ENCODE data around the gene NRP1. TPM values are rescaled to one million over a fixed set of nuclear protein-coding genes. Genes with fewer than 3 reads are reported as not detected.

Gene NRP1
- total RNA-seq, 1 donor from 2014 or later: not detected

GRCh38 chr10:33258967-33259366 is 75.5 kb downstream of the NRP1 start:
- Mint-ChIP-seq H3K27ac (no peak overlapping the region), H3K4me1 (no peaks in the 10 kb centered on the region), H3K4me3 (no peak overlapping the region), H3K9me3 (no peaks in the 10 kb centered on the region), H3K27me3 (no peaks in the 10 kb centered on the region), H3K36me3 (ENCODE audit: low read depth) (no peaks in the 10 kb centered on the region)
- no peak for ATAC-seq (ENCODE audit: low read depth)
- intact Hi-C loops (cut with micrococcal nuclease): no loop called here
- CTCF ChIA-PET: interaction anchor here (1.5 kb wide), 1 partner anchor 10 kb away, joined by 4 read pairs; no protein-coding TSS in a partner anchor
- DNase-seq: no peak
- TF ChIP-seq CTCF (IDR thresholded peaks at IDR 0.05): no peak
- POLR2A ChIA-PET: no interaction called here

GRCh38 chr10:33257439-33258080 is 76.9 kb downstream of the NRP1 start:
- CTCF ChIA-PET: interaction anchor here (1.5 kb wide), 1 partner anchor 8 kb away, joined by 4 read pairs; no protein-coding TSS in a partner anchor
- DNase-seq (no peak), ATAC-seq (ENCODE audit: low read depth) (no peak)
- Mint-ChIP-seq H3K4me1 (no peaks in the 10 kb centered on the region), H3K27me3 (no peaks in the 10 kb centered on the region), H3K9me3 (no peaks in the 10 kb centered on the region), H3K27ac (no peak overlapping the region), H3K36me3 (ENCODE audit: low read depth) (no peaks in the 10 kb centered on the region), H3K4me3 (no peak overlapping the region)
- POLR2A ChIA-PET: no interaction called here
- no peak for TF ChIP-seq CTCF (IDR thresholded peaks at IDR 0.05)
- intact Hi-C loops (cut with micrococcal nuclease): no loop called here

- Mint-ChIP-seq H3K27me3 (no peaks in the 10 kb centered on the region), H3K4me3 (no peak overlapping the region), H3K4me1 (no peaks in the 10 kb centered on the region), H3K27ac (no peak overlapping the region), H3K36me3 (ENCODE audit: low read depth) (no peaks in the 10 kb centered on the region), H3K9me3 (no peaks in the 10 kb centered on the region)
- no peak for TF ChIP-seq CTCF (IDR thresholded peaks at IDR 0.05)
- ChIA-PET CTCF (no interaction called here), POLR2A (no interaction called here)
- intact Hi-C loops (cut with micrococcal nuclease): no loop called here
- no peak for DNase-seq
- ATAC-seq (ENCODE audit: low read depth): no peak
Observed at GRCh38 chr10:33256458-33256857, 78.0 kb downstream of the NRP1 start.

GRCh38 chr10:33254556-33255160 is 79.8 kb downstream of the NRP1 start:
- no peak for ATAC-seq (ENCODE audit: low read depth)
- no peak for TF ChIP-seq CTCF (IDR thresholded peaks at IDR 0.05)
- ChIA-PET CTCF (no interaction called here), POLR2A (no interaction called here)
- Mint-ChIP-seq H3K27me3 (peaks cover 2% of the 10 kb centered on the region), H3K27ac (no peak overlapping the region), H3K4me1 (no peaks in the 10 kb centered on the region), H3K36me3 (ENCODE audit: low read depth) (no peaks in the 10 kb centered on the region), H3K4me3 (no peak overlapping the region), H3K9me3 (peaks cover 2% of the 10 kb centered on the region)
- no peak for DNase-seq
- intact Hi-C loops (cut with micrococcal nuclease): no loop called here

GRCh38 chr10:33253411-33253810 is 81.1 kb downstream of the NRP1 start:
- intact Hi-C loops (cut with micrococcal nuclease): no loop called here
- no peak overlapping the region for H3K4me3 Mint-ChIP-seq
- H3K27ac Mint-ChIP-seq: no peak overlapping the region
- ChIA-PET POLR2A (no interaction called here), CTCF (no interaction called here)
- H3K27me3 Mint-ChIP-seq: peaks cover 2% of the 10 kb centered on the region
- H3K36me3 Mint-ChIP-seq (ENCODE audit: low read depth): no peaks in the 10 kb centered on the region
- no peak for DNase-seq
- ATAC-seq (ENCODE audit: low read depth): no peak
- no peak for TF ChIP-seq CTCF (IDR thresholded peaks at IDR 0.05)
- H3K4me1 Mint-ChIP-seq: no peaks in the 10 kb centered on the region
- H3K9me3 Mint-ChIP-seq: peaks cover 2% of the 10 kb centered on the region
